GM12878 (cell line): ENCODE measurements around the gene MYO9B. TPM values are rescaled to one million over a fixed set of nuclear protein-coding genes. Genes with fewer than 3 reads are reported as not detected.

Experiments used
- ATAC-seq: fragments of 200-7000 bp; cut with Tn5 transposase; 3 replicates; pipeline ENCODE4 v1.9.1; 2020; ENCODE audit warnings: mild to moderate bottlenecking, moderate library complexity
- BruUV-seq: library from RNA; stranded (reverse); fragments of 400-500 nt; replicated peaks from 2 replicates; lab custom pipeline; 2021; lab: Mats Ljungman, UMichigan
- CTCF ChIA-PET: fragments of 300-600 bp; sonication (Branson Sonifier 250); formaldehyde crosslinking; extraction: SDS; loops from one replicate; lab custom pipeline; 2021; ENCODE audit warnings: inconsistent platforms; lab: Yijun Ruan, JAX
- POLR2A ChIA-PET: fragments of 350-600 bp; formaldehyde crosslinking; extraction: SDS; loops from one replicate; lab custom pipeline; 2021; ENCODE audit warnings: inconsistent platforms; lab: Charles Lee
- RAD21 ChIA-PET: fragments of 300-600 bp; sonication (Branson Sonifier 250); formaldehyde crosslinking; loops from one replicate; lab custom pipeline; 2023; ENCODE audit warnings: antibody characterized with exemption; ENCODE audit not compliant: unreplicated experiment; lab: Charles Lee
- SMC1A ChIA-PET: fragments of 300-600 bp; sonication (Branson Sonifier 250); formaldehyde crosslinking; loops from one replicate; lab custom pipeline; 2023; ENCODE audit not compliant: unreplicated experiment, uncharacterized antibody; lab: Charles Lee
- DNase-seq: peaks from one replicate; pipeline ENCODE4 v3.0.0-alpha.2; 2011; ENCODE audit warnings: low read depth, low spot score
- FAIRE-seq: peaks from 3 replicates; lab custom pipeline; 2011; peaks lifted over from hg19 to GRCh38; lab: Jason Lieb, UNC
- H2AFZ ChIP-seq: 2 replicates; pipeline ENCODE4 v1.6.0; 2011; ENCODE audit warnings: low read depth, low read length, control low read depth; ENCODE audit not compliant: control insufficient read depth
- H3K27ac ChIP-seq: 2 replicates; pipeline ENCODE4 v1.5.1; 2011; ENCODE audit warnings: control low read depth; ENCODE audit not compliant: control insufficient read depth, insufficient read depth
- H3K27me3 ChIP-seq, 2 experiments: replicated peaks in 1 of 2; 2 replicates each; pipeline versions ENCODE4 v1.6.0 to v1.6.1; 2011; ENCODE audit warnings: low read length in 1 of 2; ENCODE audit not compliant: control insufficient read depth in 2 of 2, insufficient read depth in 2 of 2
- H3K36me3 ChIP-seq, 2 experiments: 2 replicates each; pipeline ENCODE4 v1.5.1; 2011; ENCODE audit warnings: low read length in 1 of 2; ENCODE audit not compliant: control insufficient read depth in 2 of 2, insufficient read depth in 2 of 2
- H3K4me1 ChIP-seq: 2 replicates; pipeline ENCODE4 v1.6.1; 2011; ENCODE audit warnings: mild to moderate bottlenecking, low read length, moderate library complexity, mixed read lengths; ENCODE audit not compliant: control insufficient read depth, insufficient read depth
- H3K4me2 ChIP-seq: 2 replicates; pipeline ENCODE4 v1.6.0; 2011; ENCODE audit warnings: control low read depth; ENCODE audit not compliant: control insufficient read depth, insufficient read depth
- H3K4me3 ChIP-seq: fragments of 200-600 bp; sonication (generic); 2 replicates; pipeline ENCODE4 v1.5.1; 2016
- H3K79me2 ChIP-seq: 2 replicates; pipeline ENCODE4 v1.6.0; 2011; ENCODE audit warnings: low read length; ENCODE audit not compliant: control insufficient read depth, insufficient read depth
- H3K9ac ChIP-seq: 2 replicates; pipeline ENCODE4 v1.8.0; 2011; ENCODE audit warnings: low read length, control low read depth, mixed read lengths; ENCODE audit not compliant: control insufficient read depth, insufficient read depth
- H3K9me3 ChIP-seq: replicated peaks from 3 replicates; pipeline ENCODE4 v1.5.1; 2011; ENCODE audit warnings: mild to moderate bottlenecking, low read length; ENCODE audit not compliant: control insufficient read depth, insufficient read depth
- H4K20me1 ChIP-seq: 2 replicates; pipeline ENCODE4 v1.6.0; 2011; ENCODE audit not compliant: control insufficient read depth, insufficient read depth
- ATF2 ChIP-seq: IDR thresholded peaks from 2 replicates; pipeline ENCODE4 v1.6.1; 2012; ENCODE audit warnings: low read length, inconsistent platforms
- EGR1 ChIP-seq, 2 experiments: IDR thresholded peaks; 1 replicate in 1 of 2; 2 replicates in 1 of 2; pipeline ENCODE4 v1.6.1; 2011 to 2012; ENCODE audit warnings: low read depth in 2 of 2, low read length in 2 of 2, borderline replicate concordance in 1 of 2, mild to moderate bottlenecking in 1 of 2, moderate library complexity in 1 of 2
- EP300 ChIP-seq, 2 experiments: fragments of 150-350 bp in 1 of 2; IDR thresholded peaks; 2 replicates each; pipeline ENCODE4 v1.6.1; 2011 to 2012; ENCODE audit warnings: low read depth in 2 of 2, low read length in 2 of 2, borderline replicate concordance in 1 of 2, improper control_type of control experiment in 1 of 2, inconsistent platforms in 1 of 2; ENCODE audit not compliant: control insufficient read depth in 1 of 2
- GABPA ChIP-seq: IDR thresholded peaks from 2 replicates; pipeline ENCODE4 v1.6.1; 2014; ENCODE audit warnings: antibody characterized with exemption, low read depth, mild to moderate bottlenecking, inconsistent platforms
- HDAC6 ChIP-seq: fragments of 200-600 bp; sonication (generic); IDR thresholded peaks from one replicate; pipeline ENCODE4 v1.8.0; 2017; ENCODE audit warnings: antibody characterized with exemption; ENCODE audit not compliant: unreplicated experiment
- HDGF ChIP-seq: fragments of 450-650 bp; IDR thresholded peaks from 2 replicates; pipeline ENCODE4 v1.6.1; 2016; ENCODE audit warnings: antibody characterized with exemption
- RCOR1 ChIP-seq: conservative IDR thresholded peaks from 2 replicates; pipeline ENCODE4 v1.6.1; 2012; ENCODE audit warnings: low read depth, low read length, improper control_type of control experiment
- RUNX3 ChIP-seq: IDR thresholded peaks from 2 replicates; pipeline ENCODE4 v1.6.1; 2012; ENCODE audit warnings: low read length, inconsistent platforms
- TBL1XR1 ChIP-seq: IDR thresholded peaks from 2 replicates; pipeline ENCODE4 v1.6.1; 2012; ENCODE audit warnings: low read depth, low read length, improper control_type of control experiment
- ZBTB40 ChIP-seq: fragments of 450-650 bp; IDR thresholded peaks from 2 replicates; pipeline ENCODE4 v1.6.1; 2016; ENCODE audit warnings: mild to moderate bottlenecking, moderate library complexity, borderline replicate concordance
- ZNF217 ChIP-seq: fragments of 450-650 bp; IDR thresholded peaks from 2 replicates; pipeline ENCODE4 v1.6.1; 2017; ENCODE audit warnings: antibody characterized with exemption, mild to moderate bottlenecking
- WGBS: methylation state at CpG from one replicate; pipeline ENCODE4 v1.1.6; 2016; ENCODE audit warnings: low lambda C conversion rate; ENCODE audit not compliant: insufficient replicate concordance, insufficient coverage; ENCODE audit errors: missing lambda C conversion rate; 5-methylcytosine and 5-hydroxymethylcytosine counted together
- in situ Hi-C: fragments of 300-500 bp; cut with MboI; formaldehyde crosslinking; loops from 9 replicates; pipeline ENCODE4 v1.14.3; 2018; ENCODE audit warnings: mixed read lengths
- intact Hi-C: fragments of 100-400 bp; cut with micrococcal nuclease; formaldehyde crosslinking; loops from one replicate; pipeline ENCODE4 v1.14.2; 2022; ENCODE audit not compliant: unreplicated experiment
- polyA plus RNA-seq, 11 experiments: library from polyadenylated mRNA; depleted of rRNA in 4 of 11; unstranded in 6 of 11; stranded (reverse) in 5 of 11; fragments of >200 nt; fragmentation: Nextera tagmentation in 4 of 11; fragmentation: Illumina TruSeq in 1 of 11; extraction: Ambion mirVana in 4 of 11; extraction: Trizol in 1 of 11; gene quantifications; 1 replicate in 1 of 11; 2 replicates in 10 of 11; pipeline versions ENCODE4 v1.2.1 to v1.2.3, GENCODE V29; 2011 to 2016; ENCODE audit warnings: inconsistent platforms in 2 of 11, missing spikeins in 2 of 11, low read depth in 1 of 11
- total RNA-seq, 4 experiments: library from RNA; depleted of rRNA in 3 of 4; stranded (reverse); fragments of >200 nt in 3 of 4; fragmentation: Illumina TruSeq in 1 of 4; extraction: Trizol in 1 of 4; gene quantifications; 2 replicates each; pipeline versions ENCODE4 v1.2.1 to v1.2.3, GENCODE V29; 2013 to 2021

MYO9B gene
- total and polyA plus RNA-seq, 10 of the 15 experiments (the other 5 are each of a cell fraction or from before 2014, with no cell fraction given), result 5.4 to 165 (median 45.8) TPM

GRCh38 chr19:17226002-17226933 lies 150.7 kb downstream of the MYO9B start, which contains the start of gene OCEL1:
TSS of gene OCEL1 (plus strand) at chr19:17226226. CDS start at chr19:17226248, 22 bp downstream.
- H4K20me1 ChIP-seq, result no peaks in the 10 kb centered on the region
- CTCF ChIA-PET, result interaction anchor here (0.7 to 2.8 kb wide), 4 partner anchors 9 to 101 kb away, joined by 3 to 10 read pairs (median 6); partner anchors contain the start of genes BABAM1 and USE1
- H3K4me1 ChIP-seq, result no peaks in the 10 kb centered on the region
- BruUV-seq, result no TSS peak
- SMC1A ChIA-PET, result interaction anchor here (1.0 to 1.5 kb wide), 4 partner anchors 8 to 513 kb away, joined by 3 to 8 read pairs (median 3); partner anchors contain the start of gene USE1
- peak within 1 kb of the TSS; percentile 70 for H3K27ac ChIP-seq
- H3K9me3 ChIP-seq, result no peaks in the 10 kb centered on the region
- FAIRE-seq (peak; percentile 100), DNase-seq (peak; percentile 92), ATAC-seq (peak; percentile 97)
- POLR2A ChIA-PET, result interaction anchor here (0.7 to 2.7 kb wide), 9 partner anchors 9 to 193 kb away, joined by 3 to 31 read pairs (median 6); partner anchors contain the start of genes ABHD8, BABAM1, MVB12A and USE1
- H3K4me2 ChIP-seq, result peak within 1 kb of the TSS; percentile 84
- intact Hi-C loops, result no loop called here
- H3K9ac ChIP-seq, result peak within 1 kb of the TSS; percentile 60
- H3K36me3 ChIP-seq, result no peaks in the 10 kb centered on the region
- H3K79me2 ChIP-seq, result no peaks in the 10 kb centered on the region
- peak within 1 kb of the TSS; percentile 82 for H3K4me3 ChIP-seq
- no peaks in the 10 kb centered on the region for H3K27me3 ChIP-seq
- WGBS, result under 1% methylated on average over 81 of the region's 90 CpGs
- RAD21 ChIA-PET, result interaction anchor here (0.7 to 2.6 kb wide), 7 partner anchors 8 to 55 kb away, joined by 3 to 11 read pairs (median 4); partner anchors contain the start of genes BABAM1 and USE1
- peak within 1 kb of the TSS; percentile 97 for H2AFZ ChIP-seq
- in situ Hi-C loops, result no loop called here
- TF ChIP-seq EGR1 (IDR thresholded peaks at IDR 0.05; ENCODE audit: borderline replicate concordance in 1 of 2, low read depth in 2 of 2, low read length in 2 of 2) (no peak; a peak in 1 of 3 replicates), ATF2 (no peak), HDAC6 (peak; percentile 43), ZNF217 (no peak), RCOR1 (no peak), RUNX3 (no peak), GABPA (no peak), ZBTB40 (no peak), TBL1XR1 (no peak), EP300 (IDR thresholded peaks at IDR 0.05; ENCODE audit: borderline replicate concordance in 1 of 2, control insufficient read depth in 1 of 2, low read depth in 2 of 2, low read length in 2 of 2) (no peak), HDGF (peak; percentile 81)
